ENCODE measurements around the gene PAIP2.
A peak's percentile ranks its signal among the peaks of the same experiment; 100 is the strongest.

Gene PAIP2

GRCh38 chr5:139363937-139364336 is 22.3 kb downstream of the PAIP2 start:
- in situ Hi-C loops (cut with MboI; ENCODE audit: low pct_unique_long_range_greater_than_20kb, low sequenced_read_pairs, unreplicated experiment): no loop called here
- TF ChIP-seq CTCF (IDR thresholded peaks at IDR 0.05; ENCODE audit: extremely low read depth, insufficient read depth, missing control alignments): no peak
- no peak for DNase-seq (ENCODE audit: low spot score)

GRCh38 chr5:139364466-139364865 is 22.8 kb downstream of the PAIP2 start:
- DNase-seq (ENCODE audit: low spot score): no peak
- TF ChIP-seq CTCF (IDR thresholded peaks at IDR 0.05; ENCODE audit: extremely low read depth, insufficient read depth, missing control alignments): no peak
- in situ Hi-C loops (cut with MboI; ENCODE audit: low pct_unique_long_range_greater_than_20kb, low sequenced_read_pairs, unreplicated experiment): no loop called here

- TF ChIP-seq CTCF (IDR thresholded peaks at IDR 0.05; ENCODE audit: extremely low read depth, insufficient read depth, missing control alignments): peak; percentile 37
- in situ Hi-C loops (cut with MboI; ENCODE audit: low pct_unique_long_range_greater_than_20kb, low sequenced_read_pairs, unreplicated experiment): no loop called here
- DNase-seq (ENCODE audit: low spot score): no peak
These were observed 27.0 kb downstream of the PAIP2 start for GRCh38 chr5:139368613-139369012.

- DNase-seq (ENCODE audit: low spot score): no peak
- in situ Hi-C loops (cut with MboI; ENCODE audit: low pct_unique_long_range_greater_than_20kb, low sequenced_read_pairs, unreplicated experiment): no loop called here
- TF ChIP-seq CTCF (IDR thresholded peaks at IDR 0.05; ENCODE audit: extremely low read depth, insufficient read depth, missing control alignments): no peak
These were observed 27.5 kb downstream of the PAIP2 start for GRCh38 chr5:139369181-139369580.

GRCh38 chr5:139371482-139372435 is 30.1 kb downstream of the PAIP2 start:
- no peak for TF ChIP-seq CTCF (IDR thresholded peaks at IDR 0.05; ENCODE audit: extremely low read depth, insufficient read depth, missing control alignments)
- DNase-seq (ENCODE audit: low spot score): no peak
- in situ Hi-C loops (cut with MboI; ENCODE audit: low pct_unique_long_range_greater_than_20kb, low sequenced_read_pairs, unreplicated experiment): no loop called here

GRCh38 chr5:139374909-139375308 is 33.3 kb downstream of the PAIP2 start:
- in situ Hi-C loops (cut with MboI; ENCODE audit: low pct_unique_long_range_greater_than_20kb, low sequenced_read_pairs, unreplicated experiment): no loop called here
- no peak for DNase-seq (ENCODE audit: low spot score)
- no peak for TF ChIP-seq CTCF (IDR thresholded peaks at IDR 0.05; ENCODE audit: extremely low read depth, insufficient read depth, missing control alignments)
